GM12891 (cell line): ENCODE measurements around the gene DEFB110.

Experiments
- PAX5 ChIP-seq: IDR thresholded peaks from 2 replicates; pipeline ENCODE4 v1.6.1; 2011; ENCODE audit warnings: low read length, moderate library complexity, mild to moderate bottlenecking; ENCODE audit not compliant: insufficient read depth, severe bottlenecking
- POLR2A ChIP-seq: IDR thresholded peaks from 2 replicates; pipeline ENCODE4 v1.6.1; 2011; ENCODE audit warnings: low read depth, low read length, control low read depth
- POLR2AphosphoS5 ChIP-seq: IDR thresholded peaks from 2 replicates; pipeline ENCODE4 v1.6.1; 2011; ENCODE audit warnings: low read depth, low read length, control low read depth
- POU2F2 ChIP-seq: IDR thresholded peaks from 2 replicates; pipeline ENCODE4 v1.6.1; 2011; ENCODE audit warnings: low read depth, mild to moderate bottlenecking, control low read depth, low read length, moderate library complexity
- SPI1 ChIP-seq: IDR thresholded peaks from 2 replicates; pipeline ENCODE4 v1.6.1; 2011; ENCODE audit warnings: low read depth, low read length, control low read depth
- TAF1 ChIP-seq: IDR thresholded peaks from 2 replicates; pipeline ENCODE4 v1.6.1; 2011; ENCODE audit warnings: low read depth, low read length, control low read depth

- no peak for TF ChIP-seq POLR2AphosphoS5
- no peak for TF ChIP-seq POLR2A
- TF ChIP-seq SPI1: no peak
- no peak for TF ChIP-seq TAF1
- no peak for TF ChIP-seq POU2F2
- TF ChIP-seq PAX5: no peak
Observed at GRCh38 chr6:50025258-50025657, 3.5 kb upstream of the DEFB110 start.
